ENCODE data around the gene PPFIA2.

DNA sequence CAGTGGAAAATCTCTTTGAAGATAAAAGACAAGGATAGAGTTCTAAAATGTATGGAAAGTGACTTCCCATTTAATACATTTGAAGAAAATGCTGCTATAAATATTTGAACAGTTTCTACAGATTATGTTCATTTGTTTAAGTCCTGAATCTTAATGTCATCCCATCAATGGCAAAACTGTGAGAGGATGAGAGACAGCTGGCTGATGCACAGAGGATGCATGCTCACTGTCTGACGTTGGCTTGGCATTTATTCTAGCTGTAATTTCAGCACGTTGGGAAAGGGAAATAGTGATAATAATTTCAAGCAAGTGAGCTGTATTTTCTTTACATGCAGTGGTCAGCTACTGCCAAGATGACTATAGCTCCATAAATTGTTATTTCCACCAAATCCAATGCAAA lies 40.5 kb downstream of the PPFIA2 start:
- TF ChIP-seq, protein P1, sequence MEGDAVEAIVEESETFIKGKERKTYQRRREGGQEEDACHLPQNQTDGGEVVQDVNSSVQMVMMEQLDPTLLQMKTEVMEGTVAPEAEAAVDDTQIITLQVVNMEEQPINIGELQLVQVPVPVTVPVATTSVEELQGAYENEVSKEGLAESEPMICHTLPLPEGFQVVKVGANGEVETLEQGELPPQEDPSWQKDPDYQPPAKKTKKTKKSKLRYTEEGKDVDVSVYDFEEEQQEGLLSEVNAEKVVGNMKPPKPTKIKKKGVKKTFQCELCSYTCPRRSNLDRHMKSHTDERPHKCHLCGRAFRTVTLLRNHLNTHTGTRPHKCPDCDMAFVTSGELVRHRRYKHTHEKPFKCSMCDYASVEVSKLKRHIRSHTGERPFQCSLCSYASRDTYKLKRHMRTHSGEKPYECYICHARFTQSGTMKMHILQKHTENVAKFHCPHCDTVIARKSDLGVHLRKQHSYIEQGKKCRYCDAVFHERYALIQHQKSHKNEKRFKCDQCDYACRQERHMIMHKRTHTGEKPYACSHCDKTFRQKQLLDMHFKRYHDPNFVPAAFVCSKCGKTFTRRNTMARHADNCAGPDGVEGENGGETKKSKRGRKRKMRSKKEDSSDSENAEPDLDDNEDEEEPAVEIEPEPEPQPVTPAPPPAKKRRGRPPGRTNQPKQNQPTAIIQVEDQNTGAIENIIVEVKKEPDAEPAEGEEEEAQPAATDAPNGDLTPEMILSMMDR (IDR thresholded peaks at IDR 0.05; ENCODE audit: low read length) = no peak
- no peak for TF ChIP-seq EZH2 (IDR thresholded peaks at IDR 0.05; ENCODE audit: borderline replicate concordance, low read length)
